Cardiac fibroblast (primary cell): ENCODE data around the gene PDE4B.

Experiments used
- DNase-seq, 2 donors: peaks; one replicate each; pipeline versions ENCODE4 v3.0.0 to v3.0.0-alpha.2; 2010; ENCODE audit warnings: low read depth in 2 of 2
- H3K4me3 ChIP-seq, 2 donors: replicated peaks in 1 of 2; 1 replicate in 1 of 2; 2 replicates in 1 of 2; pipeline ENCODE4 v1.5.1; 2011; ENCODE audit warnings: low read depth in 2 of 2, low read length in 2 of 2, mild to moderate bottlenecking in 2 of 2, moderate library complexity in 1 of 2
- TF ChIP-seq, protein P1 (sequence below): IDR thresholded peaks from one replicate; pipeline ENCODE4 v1.5.1; 2011; ENCODE audit warnings: low read depth, mild to moderate bottlenecking, low read length, inconsistent platforms

PDE4B gene

DNA sequence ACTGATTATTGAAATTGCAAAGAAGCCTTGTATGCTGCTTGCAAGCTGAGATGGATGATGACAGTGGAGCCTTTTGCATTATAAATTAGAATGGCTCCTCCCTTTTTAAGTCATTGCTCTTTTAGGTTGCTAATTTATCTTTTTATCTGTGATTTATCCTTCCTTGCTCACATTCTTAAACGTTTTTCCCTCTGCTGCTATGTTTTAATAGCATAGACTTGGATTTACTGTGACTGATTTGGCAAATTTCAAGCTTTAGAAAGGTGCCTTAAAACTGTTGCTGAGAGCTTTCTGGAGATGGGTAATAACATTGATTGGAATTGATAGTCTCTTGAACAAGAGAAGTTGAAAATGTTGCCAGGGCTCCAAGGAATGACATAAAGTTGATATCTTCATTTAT, 427.8 kb downstream of the PDE4B start:
- no peak for DNase-seq
- no peak overlapping the region for H3K4me3 ChIP-seq
- TF ChIP-seq, protein P1, sequence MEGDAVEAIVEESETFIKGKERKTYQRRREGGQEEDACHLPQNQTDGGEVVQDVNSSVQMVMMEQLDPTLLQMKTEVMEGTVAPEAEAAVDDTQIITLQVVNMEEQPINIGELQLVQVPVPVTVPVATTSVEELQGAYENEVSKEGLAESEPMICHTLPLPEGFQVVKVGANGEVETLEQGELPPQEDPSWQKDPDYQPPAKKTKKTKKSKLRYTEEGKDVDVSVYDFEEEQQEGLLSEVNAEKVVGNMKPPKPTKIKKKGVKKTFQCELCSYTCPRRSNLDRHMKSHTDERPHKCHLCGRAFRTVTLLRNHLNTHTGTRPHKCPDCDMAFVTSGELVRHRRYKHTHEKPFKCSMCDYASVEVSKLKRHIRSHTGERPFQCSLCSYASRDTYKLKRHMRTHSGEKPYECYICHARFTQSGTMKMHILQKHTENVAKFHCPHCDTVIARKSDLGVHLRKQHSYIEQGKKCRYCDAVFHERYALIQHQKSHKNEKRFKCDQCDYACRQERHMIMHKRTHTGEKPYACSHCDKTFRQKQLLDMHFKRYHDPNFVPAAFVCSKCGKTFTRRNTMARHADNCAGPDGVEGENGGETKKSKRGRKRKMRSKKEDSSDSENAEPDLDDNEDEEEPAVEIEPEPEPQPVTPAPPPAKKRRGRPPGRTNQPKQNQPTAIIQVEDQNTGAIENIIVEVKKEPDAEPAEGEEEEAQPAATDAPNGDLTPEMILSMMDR = no peak

DNA sequence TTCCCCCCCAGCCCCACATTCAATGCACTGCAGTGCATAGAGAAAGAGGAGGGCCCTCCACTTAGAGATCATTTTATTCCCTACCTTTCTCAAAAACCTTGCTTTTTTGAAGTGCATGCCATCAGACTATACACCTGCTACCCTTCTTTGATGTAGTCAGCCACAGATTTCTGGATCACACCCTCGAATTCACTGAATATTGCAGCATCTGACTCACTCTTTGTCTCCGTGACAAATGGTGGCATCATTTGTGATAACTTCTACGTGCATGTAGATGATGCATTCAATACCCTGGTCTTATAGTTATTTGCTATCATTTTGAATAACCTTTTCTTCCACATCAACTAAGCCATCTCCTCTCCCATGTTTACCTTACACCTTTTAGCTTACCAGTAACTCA, 431.0 kb downstream of the PDE4B start:
- H3K4me3 ChIP-seq = no peak overlapping the region
- no peak for DNase-seq
- TF ChIP-seq, protein P1 = no peak

DNA sequence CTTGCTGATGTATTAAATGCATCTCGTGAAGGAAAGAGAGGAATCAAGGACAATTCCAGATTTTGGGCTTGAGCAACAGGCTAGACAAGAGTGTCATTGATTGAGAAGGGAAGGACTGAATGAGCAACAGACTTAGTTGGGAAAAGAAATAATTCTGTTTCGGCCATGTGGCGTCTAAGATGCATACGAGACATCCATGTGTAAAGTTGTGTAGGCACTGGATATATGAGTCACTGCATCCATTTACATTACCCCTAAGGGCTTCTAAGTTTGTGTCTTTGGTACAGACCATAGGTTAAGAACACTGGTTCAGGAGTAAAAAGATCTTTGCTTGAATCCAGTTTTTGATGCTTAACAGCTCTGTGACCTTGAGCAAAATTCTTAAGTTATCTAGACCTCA, 434.3 kb downstream of the PDE4B start:
- H3K4me3 ChIP-seq = no peak overlapping the region
- DNase-seq = no peak
- TF ChIP-seq, protein P1 = no peak

DNA sequence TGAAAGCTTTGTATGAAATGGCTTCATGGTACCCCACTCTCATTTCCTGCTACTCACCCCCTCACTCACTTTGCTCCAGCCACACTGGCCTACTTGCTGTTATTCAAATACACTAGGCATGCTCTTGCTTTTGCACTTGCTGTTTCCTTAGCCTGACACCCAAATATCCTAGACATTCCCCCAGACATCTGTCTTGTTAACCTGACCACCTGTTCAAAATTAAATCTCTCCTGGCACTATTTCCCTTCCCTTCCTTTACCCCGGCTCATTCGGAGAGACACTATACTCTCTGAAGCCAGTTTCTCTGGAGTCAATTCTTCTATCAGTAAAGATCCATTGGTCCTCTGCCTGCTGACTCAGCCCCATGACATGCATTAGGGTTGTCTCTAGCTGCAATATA, 435.3 kb downstream of the PDE4B start:
- TF ChIP-seq, protein P1 = no peak
- no peak for DNase-seq
- no peak overlapping the region for H3K4me3 ChIP-seq

DNA sequence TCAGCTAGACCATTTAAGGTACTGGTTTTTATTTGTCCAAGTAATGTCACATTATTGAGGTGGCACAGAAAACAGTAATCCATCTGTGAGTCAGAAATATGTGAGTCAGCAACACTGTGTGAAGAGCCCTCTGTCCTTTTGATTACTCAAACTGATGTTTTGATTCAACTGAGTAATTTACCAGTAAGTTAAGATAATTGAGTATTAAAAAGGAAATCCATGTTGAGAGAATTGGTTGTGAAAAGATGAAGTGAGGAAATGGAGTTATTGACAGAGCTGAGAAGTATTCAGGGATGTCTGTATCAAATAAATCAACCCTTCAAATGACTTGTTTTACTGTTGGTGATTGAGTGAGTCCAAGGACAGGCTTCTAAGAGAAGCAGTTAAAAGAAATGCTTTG, 438.5 kb downstream of the PDE4B start:
- H3K4me3 ChIP-seq = no peak overlapping the region
- TF ChIP-seq, protein P1 = no peak
- DNase-seq = peak in 1 of 2 donors; percentile 58

DNA sequence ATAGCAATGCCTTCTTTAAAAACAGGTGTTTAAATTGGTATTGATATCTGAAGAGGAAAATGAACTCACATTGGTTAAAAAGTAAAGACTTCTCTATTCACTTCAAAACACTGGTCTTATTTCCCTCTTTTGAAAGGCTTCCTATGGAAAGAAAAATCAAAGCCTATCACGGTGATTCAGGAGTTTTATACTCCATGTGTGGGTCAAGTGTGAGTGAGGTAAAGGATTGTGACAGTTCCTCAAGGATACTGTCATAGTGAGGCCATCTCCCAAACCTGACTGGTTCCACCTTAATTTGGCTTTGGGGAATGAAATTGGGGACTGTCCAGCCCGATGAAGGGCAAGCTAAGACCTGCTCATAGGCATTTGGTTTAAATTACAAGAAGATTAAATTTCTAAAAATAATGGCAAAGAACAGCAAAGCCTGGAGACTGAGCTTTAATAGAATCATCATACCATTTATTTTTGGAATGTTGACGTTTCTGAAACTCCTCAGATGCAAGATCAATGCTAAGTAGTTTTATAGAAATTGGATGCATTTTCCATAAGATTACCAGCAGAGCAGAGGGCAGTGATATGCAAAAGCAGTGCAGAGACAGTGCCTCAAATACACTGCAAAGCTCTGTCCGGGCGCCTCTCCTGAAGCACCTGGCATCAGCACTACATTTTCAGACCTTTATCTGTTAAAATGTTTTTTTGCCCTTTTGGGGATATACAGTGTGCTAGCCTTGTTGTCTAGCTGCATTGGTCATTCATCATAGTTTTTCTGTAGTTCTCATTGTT, 439.2 kb downstream of the PDE4B start:
- DNase-seq = no peak
- TF ChIP-seq, protein P1 = no peak
- no peak overlapping the region for H3K4me3 ChIP-seq

DNA sequence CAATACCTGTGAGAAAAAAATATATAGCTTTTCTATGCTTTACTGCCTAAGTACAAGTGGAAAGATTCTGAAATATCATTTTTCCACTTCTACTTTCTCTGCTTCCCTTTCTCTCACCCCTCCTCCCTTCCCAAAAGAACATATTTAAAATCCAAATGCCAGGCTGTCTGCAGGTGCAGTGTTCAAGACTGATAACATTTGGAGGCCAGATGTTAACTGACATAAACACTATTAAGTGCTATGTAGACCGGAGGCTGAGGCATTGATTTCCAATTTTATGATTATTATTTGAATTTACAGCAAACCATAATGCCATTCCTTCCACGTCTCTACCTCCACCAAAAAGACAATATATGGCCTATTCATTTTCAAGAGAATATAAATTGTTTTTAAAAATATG, 444.3 kb downstream of the PDE4B start:
- TF ChIP-seq, protein P1 = no peak
- H3K4me3 ChIP-seq = no peak overlapping the region
- DNase-seq = no peak
